GM21529 (cell line): ENCODE results near the gene C1orf116.

Source experiments
- ATAC-seq: cut with Tn5 transposase; IDR thresholded peaks from one replicate; pipeline ENCODE4 v1.9.1; 2021; ENCODE audit not compliant: unreplicated experiment

C1orf116 gene

GRCh38 chr1:207035877-207036551 is 3.5 kb upstream of the C1orf116 start:
- no peak for ATAC-seq

DNA sequence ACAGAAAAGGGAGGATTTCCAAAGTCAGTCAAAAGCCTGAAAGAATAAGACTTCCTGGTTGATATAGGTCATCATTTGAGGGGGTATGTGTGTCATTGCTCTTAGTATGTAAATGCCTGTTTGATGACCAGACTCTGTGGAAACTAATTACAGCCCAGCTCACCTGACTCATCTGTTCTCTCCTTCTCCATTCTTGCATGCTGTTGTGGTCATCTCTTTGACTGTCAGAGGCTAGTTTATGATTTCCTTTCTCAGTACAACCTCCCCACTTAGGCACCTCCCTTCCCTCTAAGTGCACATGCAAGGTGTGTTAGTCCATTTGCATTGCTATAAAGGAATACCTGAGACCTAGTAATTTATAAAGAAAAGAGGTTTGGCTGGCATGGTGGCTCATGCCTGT is 2.4 kb upstream of the C1orf116 start:
- ATAC-seq: no peak

- ATAC-seq: no peak
These were observed 1.7 kb upstream of the C1orf116 start for GRCh38 chr1:207034208-207034607.

DNA sequence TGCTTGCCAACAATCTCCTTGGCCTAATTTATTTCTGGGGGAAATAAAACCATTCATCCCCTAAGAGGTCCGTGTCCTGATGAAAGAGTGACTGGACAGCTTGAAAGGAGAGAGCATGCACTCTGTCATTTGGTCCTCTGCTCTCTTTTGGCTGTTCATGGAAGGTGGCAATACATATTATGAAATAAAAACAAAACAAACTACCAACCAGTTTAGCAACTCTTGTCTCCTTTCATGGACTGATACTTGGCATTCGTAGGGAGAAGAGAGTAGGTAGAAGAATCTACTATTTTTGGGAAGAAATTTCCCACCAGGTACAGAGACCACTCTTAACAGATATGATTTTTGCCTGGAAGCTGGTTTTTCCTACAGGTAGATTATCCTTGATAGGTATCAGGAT is 746 bp upstream of the C1orf116 start:
- no peak for ATAC-seq

DNA sequence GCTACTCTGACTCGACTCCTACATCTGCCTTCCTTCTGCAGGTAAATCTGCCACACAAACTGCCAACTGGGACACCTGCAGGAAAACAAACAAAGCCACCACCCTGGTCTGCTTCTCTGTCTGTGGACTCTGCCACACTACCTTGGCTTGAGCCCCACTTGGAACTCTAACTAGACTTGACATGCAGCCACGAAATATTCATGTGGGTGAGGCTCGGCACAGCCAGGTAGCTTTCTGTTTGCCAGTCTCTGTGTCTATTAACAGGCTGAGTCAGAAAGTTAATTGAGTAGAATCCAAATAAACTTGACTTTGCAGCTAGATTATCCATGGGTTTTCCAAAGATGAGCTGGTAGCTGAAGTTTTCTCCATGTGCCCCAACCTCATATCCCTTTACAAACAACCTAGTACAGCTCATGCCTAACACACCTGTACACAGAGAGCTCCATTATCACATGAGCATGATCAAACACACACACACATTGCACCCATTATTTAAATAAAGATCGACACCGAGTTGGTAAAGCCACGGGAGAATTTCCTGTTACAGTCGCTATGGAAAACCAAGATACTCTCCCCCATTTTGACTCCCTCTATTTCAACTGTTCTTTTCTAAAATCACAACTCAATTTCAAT is 808 bp downstream of the C1orf116 start:
- no peak for ATAC-seq

DNA sequence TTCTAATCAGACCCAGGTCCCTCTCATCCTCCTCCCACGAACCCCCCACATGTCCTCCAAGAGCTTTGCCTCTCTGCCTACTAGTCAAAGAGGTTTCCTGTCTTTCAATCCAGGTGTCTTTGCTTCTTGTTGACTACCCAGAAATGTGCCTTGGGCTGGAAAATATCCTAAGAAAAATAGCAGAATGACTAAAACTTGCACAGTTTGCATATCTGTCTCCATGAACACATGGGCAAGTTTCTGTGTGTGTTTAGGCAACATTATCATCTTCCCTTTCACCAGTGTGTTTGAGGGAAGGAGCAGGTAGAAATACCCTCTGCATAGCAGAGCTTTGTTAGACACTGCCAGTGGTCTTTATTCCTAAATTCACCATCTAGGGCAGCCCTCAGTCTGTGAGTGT is 1.5 kb downstream of the C1orf116 start:
- no peak for ATAC-seq

GRCh38 chr1:207030522-207031009 is 2.0 kb downstream of the C1orf116 start:
- ATAC-seq: no peak

DNA sequence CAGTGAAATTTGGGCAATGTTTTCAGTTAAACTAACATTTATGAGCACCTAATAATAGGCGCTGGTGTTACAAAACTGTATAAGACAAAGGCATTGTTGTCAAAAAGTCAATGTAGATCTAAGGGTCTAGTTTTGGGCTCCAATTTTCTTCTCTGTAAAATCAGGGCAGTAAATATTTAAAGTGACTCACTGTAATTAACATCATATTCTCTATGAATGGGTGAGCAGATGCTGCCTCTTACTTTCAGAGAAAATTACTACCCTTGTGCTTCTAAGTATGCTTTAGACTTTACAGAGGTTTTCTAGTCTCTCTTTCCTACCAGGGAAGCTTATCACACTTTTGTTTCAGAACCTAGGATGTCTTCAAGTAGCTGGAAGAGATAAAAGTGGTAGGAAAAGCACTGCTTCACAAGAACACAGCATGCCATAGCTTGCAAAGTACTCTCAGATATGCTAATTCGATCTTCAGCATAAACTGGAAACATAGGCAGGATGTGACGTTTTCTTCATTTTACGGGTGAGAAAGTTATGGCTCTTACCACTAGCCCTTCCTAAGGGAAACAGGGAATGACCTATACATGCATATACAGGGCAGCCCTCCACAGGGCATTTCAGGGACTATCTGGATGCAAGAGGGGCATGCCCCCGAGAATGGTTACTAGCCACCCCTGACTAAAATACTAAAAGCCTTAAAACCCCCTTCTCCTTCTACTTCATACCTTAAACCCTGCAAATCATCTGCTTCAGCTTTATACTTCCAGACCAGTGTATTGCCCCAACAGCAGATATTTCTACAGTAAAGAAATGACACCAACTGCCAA is 2.6 kb downstream of the C1orf116 start:
- no peak for ATAC-seq

GRCh38 chr1:207028884-207029650 is 3.5 kb downstream of the C1orf116 start:
- no peak for ATAC-seq

DNA sequence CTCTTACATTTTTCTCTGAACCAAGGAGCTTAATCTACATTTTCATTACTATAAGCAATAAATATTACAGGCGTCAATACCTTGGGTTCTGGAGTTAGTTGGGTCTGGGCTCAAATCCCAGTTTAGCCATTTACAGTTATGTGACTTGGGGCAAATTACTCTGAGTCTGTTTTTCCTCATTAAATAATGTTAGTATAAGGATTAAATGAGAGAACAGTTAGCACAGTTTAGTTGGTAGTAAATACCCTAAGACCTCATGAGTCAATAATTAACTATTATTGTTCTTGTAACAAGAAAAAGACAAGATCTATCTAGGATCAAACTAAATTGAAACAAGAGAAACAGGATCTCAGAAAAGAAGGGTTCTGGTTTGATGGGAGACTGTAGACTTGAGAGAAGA is 4.6 kb downstream of the C1orf116 start:
- no peak for ATAC-seq

GRCh38 chr1:207027206-207027777 is 5.3 kb downstream of the C1orf116 start:
- ATAC-seq: no peak

GRCh38 chr1:207026104-207026534 is 6.4 kb downstream of the C1orf116 start:
- no peak for ATAC-seq

DNA sequence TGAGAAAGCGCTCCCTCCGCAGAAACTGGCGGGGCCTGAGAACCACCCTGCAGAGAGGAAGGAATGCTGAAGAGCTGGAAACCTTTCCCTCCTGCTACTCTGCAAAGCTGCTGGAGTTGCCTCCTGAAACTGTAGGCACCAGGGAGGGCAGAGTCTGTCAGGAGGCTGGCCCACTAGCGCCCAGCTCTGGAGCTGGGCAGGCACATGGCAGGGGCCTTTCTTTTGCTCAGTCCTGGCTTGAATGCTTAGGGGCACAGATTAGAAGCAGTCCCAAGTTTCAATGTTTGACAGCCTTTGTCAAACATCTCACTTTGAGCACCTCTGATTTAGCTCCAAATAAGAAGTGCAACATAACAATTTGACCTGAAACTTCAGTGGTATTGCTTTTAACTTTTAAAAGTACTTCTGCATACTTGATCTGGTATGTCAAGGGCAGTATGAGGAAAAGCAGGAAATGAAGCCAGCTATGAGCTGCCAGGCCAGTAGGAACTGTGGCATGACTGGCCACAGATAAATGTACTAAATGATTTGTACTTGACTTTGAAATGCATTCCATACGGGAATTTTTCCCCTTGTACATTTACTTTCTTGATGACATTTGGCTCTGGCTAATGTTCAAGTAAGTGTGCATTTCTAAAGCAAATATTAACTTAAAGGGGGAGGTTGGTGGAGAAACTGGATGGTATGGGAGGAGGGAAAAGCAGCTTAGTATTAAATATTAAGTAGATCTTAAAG is 7.2 kb downstream of the C1orf116 start:
- no peak for ATAC-seq

DNA sequence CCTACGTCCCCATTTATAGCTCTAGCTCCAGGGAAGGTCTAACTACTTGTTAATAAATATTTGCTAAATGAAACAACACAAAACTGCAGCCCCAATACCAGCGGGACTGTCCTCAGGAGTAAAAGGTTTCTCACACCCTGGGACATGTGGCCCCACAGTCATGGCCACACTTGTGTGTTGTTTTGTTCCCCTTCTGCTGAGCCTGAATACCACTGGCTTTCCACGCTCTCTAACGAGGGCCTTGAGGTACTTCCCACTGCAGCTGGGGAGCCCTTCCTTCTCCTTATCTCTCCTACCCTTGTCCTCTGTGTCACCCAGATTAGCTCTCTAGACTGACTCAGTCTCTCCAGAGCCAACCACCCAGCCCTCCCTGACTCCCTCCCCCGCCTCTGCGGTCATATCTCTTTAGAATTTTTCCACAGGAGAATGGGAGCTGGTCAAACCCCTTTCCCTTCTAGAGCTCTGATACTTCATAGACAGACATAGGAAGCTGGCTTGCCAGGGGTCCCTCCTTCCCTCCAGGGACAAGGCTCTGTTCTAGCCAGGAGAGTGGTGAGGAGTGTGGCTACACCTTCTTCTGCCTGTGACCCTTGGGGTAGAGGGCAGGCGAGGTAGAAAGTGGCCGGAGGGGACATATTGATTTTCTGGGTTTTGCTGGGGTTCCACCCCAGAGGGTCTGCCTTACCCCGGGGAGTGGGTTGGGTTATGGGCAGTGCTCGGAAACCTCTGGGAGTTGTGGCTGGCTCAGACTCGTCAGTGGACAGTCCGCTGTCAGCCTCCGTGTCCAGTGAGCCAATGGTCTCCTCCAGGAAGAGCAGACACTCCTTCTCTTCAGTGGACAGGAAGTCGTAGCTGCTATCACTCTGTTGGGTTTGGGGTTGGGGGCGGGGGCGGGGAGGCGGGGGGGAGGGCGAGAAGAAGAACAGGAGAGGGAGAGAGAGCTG is 8.1 kb downstream of the C1orf116 start:
- no peak for ATAC-seq

DNA sequence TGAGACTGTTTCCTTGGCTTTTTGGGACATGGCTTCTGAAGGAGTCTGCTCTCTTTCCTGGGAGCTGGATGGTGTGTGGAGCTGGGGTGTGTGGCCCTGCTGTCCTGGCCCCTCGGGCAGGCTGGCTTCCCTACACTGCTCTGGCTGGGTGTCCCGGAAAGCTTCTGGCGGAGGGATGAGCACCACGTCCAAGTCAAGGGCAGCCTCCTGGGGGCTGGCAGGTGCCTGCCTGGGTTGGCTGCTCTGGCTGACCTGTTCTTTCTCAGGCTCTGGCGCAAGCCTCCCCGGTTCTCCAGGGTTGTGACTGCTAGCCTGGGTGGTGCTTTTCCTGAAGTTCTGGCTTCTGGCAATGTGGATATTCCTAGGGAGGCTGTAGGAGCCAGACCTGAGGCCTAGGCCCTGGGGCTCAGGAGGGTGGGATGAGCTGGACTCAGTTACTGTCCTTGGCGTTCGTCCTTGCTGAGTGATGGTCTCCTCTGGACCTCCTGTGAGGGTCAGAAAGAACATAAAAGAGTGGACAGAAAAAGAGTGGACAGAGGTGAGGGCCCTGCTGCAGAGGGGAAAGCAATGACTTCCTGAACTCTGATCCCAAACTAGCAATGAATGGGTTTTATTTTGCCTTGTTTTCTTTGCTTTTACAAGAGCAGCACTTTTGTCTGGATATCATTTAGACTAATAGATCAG is 9.4 kb downstream of the C1orf116 start:
- ATAC-seq: no peak

DNA sequence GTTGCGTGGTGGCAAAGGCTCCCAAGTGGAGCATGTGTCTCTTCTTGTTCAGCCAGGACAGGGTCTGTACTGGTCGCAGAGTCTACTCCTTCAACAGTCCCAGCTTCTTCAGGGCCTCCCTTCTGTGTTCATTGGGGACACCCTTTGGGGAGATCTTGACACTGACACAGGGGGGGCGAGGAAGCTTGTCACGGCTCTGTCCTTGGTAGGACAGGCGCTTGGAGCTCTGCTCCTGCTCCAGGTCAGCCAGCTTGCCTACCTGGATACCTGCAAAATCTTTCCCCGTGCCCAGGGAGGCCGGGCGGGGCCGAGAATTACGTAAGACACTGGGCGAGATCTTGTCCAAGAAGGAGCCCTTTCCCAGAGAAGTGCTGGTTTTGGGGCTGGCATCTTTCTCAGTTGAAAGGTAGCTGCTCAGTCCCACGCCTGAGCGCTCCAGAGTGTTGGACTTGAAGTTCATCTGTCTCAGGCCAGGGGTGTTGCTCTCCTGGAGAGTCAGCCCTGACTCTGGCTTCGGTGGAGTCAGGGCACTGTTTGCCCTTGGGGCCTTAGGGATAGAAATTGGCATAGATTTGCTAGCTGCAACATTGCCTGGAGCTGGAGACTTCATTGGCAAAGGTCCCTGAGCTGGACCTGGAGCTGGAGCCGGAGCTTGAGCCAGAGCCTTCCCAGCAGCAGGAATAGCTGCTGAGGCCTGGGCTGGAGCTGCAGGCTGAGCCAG is 10.5 kb downstream of the C1orf116 start:
- ATAC-seq: no peak

DNA sequence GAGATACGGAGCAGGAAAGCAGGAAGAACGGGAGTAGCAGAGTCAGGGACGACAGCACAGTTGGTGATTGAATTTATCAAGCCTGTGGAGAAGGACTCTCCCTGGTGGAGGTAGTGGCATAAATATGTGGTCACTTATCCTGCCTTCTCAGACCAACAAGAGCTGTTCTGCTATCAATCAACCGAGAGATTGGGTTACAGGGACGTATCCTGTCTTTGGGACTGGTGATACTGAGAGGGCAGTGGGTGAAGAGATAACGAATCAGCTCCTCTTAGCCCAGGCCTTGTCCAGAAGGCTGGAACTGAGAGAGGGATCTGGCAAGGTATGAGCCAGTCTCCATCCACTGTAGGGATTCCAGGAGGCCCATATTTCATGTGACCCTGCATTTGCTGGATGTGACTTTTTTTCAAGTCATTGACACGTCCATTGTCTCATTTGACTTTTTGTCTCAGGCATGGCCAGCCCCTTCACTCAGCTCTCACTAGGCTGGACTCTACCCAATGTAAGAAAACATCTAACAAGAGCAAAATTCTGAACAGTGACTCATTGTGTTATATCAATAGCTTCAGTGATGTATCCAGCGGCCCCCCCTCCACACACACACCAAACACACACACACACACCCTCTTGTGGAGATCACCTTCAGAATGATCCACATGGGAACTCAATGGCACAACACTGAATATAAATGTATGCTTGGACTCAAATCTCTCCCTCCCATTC is 11.3 kb downstream of the C1orf116 start:
- ATAC-seq: no peak
